Measurements from ENCODE around the gene CTXN3. TPM values are rescaled to one million over a fixed set of nuclear protein-coding genes. Genes with fewer than 3 reads are reported as not detected.

The CTXN3 gene
- total RNA-seq, 1 donor from 2014 or later, result not detected

GRCh38 chr5:127612441-127613141 is 36.3 kb upstream of the CTXN3 start:
- TF ChIP-seq, protein P1, sequence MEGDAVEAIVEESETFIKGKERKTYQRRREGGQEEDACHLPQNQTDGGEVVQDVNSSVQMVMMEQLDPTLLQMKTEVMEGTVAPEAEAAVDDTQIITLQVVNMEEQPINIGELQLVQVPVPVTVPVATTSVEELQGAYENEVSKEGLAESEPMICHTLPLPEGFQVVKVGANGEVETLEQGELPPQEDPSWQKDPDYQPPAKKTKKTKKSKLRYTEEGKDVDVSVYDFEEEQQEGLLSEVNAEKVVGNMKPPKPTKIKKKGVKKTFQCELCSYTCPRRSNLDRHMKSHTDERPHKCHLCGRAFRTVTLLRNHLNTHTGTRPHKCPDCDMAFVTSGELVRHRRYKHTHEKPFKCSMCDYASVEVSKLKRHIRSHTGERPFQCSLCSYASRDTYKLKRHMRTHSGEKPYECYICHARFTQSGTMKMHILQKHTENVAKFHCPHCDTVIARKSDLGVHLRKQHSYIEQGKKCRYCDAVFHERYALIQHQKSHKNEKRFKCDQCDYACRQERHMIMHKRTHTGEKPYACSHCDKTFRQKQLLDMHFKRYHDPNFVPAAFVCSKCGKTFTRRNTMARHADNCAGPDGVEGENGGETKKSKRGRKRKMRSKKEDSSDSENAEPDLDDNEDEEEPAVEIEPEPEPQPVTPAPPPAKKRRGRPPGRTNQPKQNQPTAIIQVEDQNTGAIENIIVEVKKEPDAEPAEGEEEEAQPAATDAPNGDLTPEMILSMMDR (IDR thresholded peaks at IDR 0.05; ENCODE audit: borderline replicate concordance), result no peak
- no peak overlapping the region for H3K27ac ChIP-seq (replicated peaks)
- no peaks in the 10 kb centered on the region for H3K4me1 ChIP-seq
- H3K9me3 ChIP-seq (replicated peaks), result no peaks in the 10 kb centered on the region
- H3K27me3 ChIP-seq (ENCODE audit: low read depth), result no peaks in the 10 kb centered on the region
- no peak overlapping the region for H3K4me3 ChIP-seq
- intact Hi-C loops (cut with micrococcal nuclease), result no loop called here
- H3K36me3 ChIP-seq, result no peaks in the 10 kb centered on the region
- no peak for DNase-seq

DNA sequence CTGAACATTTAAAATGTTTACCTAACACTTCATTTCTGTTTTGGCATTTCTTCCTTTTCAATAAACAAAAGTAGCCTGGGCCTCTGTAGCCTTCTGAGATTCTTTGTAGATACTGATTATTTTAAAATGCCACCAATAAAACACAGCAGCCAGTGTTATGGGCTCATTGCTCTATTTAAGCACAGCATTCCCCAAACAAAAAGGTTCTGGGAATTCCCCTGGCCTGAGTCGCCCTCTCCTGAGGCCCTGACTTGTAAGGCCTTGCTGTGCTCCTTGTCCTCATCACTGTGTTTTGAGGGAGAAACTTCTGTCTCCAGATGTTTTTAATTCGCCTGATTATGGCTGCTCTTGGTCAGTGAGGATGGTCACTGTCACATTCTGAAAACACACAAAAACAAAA is 33.0 kb upstream of the CTXN3 start:
- TF ChIP-seq, protein P1 (IDR thresholded peaks at IDR 0.05; ENCODE audit: borderline replicate concordance), result no peak
- Histone ChIP-seq H3K27ac (replicated peaks) (no peak overlapping the region), H3K27me3 (ENCODE audit: low read depth) (no peaks in the 10 kb centered on the region), H3K36me3 (no peaks in the 10 kb centered on the region), H3K4me1 (no peaks in the 10 kb centered on the region), H3K9me3 (replicated peaks) (peaks cover 7% of the 10 kb centered on the region), H3K4me3 (no peak overlapping the region)
- no peak for DNase-seq
- intact Hi-C loops (cut with micrococcal nuclease), result no loop called here

DNA sequence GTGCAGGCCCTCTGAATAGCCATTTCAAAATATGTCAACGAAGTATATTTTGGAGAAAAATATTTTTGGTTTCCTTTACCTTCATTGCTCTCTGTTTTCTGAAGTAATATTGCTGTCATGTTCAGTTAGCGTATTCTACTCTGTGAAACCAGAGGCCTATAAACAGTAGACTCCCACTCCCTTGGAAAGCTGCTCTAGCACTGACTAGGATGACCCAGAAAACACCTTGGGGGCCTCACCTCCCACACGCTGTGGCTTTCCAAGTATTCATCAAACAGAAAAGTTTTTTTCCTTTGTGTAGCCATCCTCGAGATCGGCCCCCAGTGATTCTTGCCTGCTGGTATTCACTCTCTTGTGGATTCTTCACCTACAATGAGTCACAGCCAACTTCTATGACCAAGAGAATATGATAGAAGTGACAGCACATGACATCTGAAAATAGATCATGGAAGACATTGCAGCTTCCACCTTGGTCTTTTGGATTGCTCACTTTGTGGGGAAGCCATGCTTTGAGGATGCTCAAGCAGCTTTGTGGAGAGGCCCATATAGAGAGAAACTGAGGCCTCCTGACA is 28.9 kb upstream of the CTXN3 start:
- intact Hi-C loops (cut with micrococcal nuclease), result no loop called here
- peaks cover 7% of the 10 kb centered on the region for H3K9me3 ChIP-seq (replicated peaks)
- H3K36me3 ChIP-seq, result no peaks in the 10 kb centered on the region
- TF ChIP-seq, protein P1 (IDR thresholded peaks at IDR 0.05; ENCODE audit: borderline replicate concordance), result no peak
- no peak overlapping the region for H3K4me3 ChIP-seq
- H3K4me1 ChIP-seq, result no peaks in the 10 kb centered on the region
- DNase-seq, result no peak
- no peak overlapping the region for H3K27ac ChIP-seq (replicated peaks)
- no peaks in the 10 kb centered on the region for H3K27me3 ChIP-seq (ENCODE audit: low read depth)

- TF ChIP-seq, protein P1 (IDR thresholded peaks at IDR 0.05; ENCODE audit: borderline replicate concordance), result no peak
These were observed 27.1 kb upstream of the CTXN3 start for GRCh38 chr5:127621601-127622325.

GRCh38 chr5:127634007-127634406 is 14.9 kb upstream of the CTXN3 start:
- no peaks in the 10 kb centered on the region for H3K27me3 ChIP-seq (ENCODE audit: low read depth)
- DNase-seq, result no peak
- intact Hi-C loops (cut with micrococcal nuclease), result no loop called here
- H3K9me3 ChIP-seq (replicated peaks), result no peaks in the 10 kb centered on the region
- H3K4me1 ChIP-seq, result no peaks in the 10 kb centered on the region
- TF ChIP-seq, protein P1 (IDR thresholded peaks at IDR 0.05; ENCODE audit: borderline replicate concordance), result no peak
- H3K27ac ChIP-seq (replicated peaks), result no peak overlapping the region
- H3K4me3 ChIP-seq, result no peak overlapping the region
- H3K36me3 ChIP-seq, result no peaks in the 10 kb centered on the region

More at GRCh38 chr5:127621601-127622325, 27.1 kb upstream of the CTXN3 start:
- H3K4me1 ChIP-seq, result no peaks in the 10 kb centered on the region
- H3K27me3 ChIP-seq (ENCODE audit: low read depth), result no peaks in the 10 kb centered on the region
- no peaks in the 10 kb centered on the region for H3K36me3 ChIP-seq
- peaks cover 7% of the 10 kb centered on the region for H3K9me3 ChIP-seq (replicated peaks)
- H3K4me3 ChIP-seq, result no peak overlapping the region
- DNase-seq, result no peak
- intact Hi-C loops (cut with micrococcal nuclease), result no loop called here
- no peak overlapping the region for H3K27ac ChIP-seq (replicated peaks)

Data from left ventricle myocardium inferior (tissue), 1 donor.